GM19043 (cell line): Measurements from ENCODE around the gene VPREB3.

Source experiments
- ATAC-seq: cut with Tn5 transposase; IDR thresholded peaks from one replicate; pipeline ENCODE4 v1.9.1; 2021; ENCODE audit warnings: low read depth; ENCODE audit not compliant: unreplicated experiment

Gene VPREB3

DNA sequence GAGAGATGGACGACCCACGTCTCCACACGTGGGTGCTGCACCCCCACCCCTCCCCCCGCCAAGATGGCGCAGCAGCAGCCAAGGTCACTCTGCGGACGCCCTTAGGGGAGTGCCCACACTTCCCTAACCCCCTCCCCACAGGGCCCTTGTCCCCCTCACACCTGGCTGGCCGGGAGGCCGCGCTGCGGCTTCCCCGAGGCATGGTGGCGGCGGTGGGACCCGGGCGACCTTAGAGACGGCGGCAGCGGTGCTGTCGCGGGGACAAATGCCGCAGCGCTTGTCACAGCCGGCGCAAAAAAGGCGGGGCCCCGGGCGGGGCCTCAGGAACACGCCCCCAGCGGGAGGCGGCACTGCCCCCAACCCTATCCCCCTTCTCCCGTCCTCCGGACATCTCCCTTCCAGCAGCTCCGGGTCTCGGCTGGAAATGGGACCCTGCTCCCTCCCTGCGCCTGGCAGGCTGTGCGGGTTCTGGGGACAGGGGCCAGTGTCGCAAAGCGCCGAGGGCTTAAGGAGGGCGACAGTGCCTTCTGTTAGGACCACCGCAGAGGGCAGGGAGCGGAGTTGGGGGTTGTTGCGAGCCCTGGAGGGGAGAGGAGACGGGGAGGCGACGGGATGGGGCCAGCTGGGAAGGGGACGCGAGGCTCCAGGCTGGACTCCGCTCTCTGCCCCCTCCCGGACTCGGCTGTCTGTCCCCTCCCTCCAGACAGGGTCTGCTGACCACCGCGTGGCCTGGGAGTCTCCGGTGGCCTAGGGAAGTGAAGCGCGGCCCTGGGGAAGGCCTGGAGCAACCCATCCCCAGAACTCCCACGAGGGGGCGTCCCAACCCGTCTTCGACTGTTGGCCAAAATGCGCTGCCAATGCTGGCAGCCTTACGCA, 13.7 kb upstream of the VPREB3 start, which contains the start of gene CHCHD10:
Gene CHCHD10 (minus strand): TSS at position 300 of the 876 bp plus-strand sequence. CDS start 98 bp downstream, at position 202.
- peak; percentile 44 for ATAC-seq

DNA sequence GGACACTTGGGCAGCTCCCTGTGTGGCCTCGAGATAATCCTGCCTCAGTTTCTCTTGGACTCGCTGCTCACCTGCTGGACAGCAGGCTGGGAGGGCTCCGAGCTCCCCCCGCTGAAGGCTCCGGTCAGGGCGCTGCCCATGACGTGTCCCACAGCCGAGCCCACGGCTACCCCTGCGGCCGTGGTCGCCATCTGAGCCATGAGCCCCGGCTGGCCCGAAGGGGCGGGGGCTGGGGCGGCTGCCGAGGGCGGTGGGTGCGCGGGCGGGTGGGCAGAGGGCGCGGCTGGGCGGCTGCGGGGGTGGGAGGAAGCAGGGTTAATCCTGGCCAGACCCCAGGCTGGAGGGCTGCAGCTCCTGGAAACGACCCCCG, 13.1 kb upstream of the VPREB3 start:
- no peak for ATAC-seq

- ATAC-seq: no peak
Measured at GRCh38 chr22:23764899-23765881, 11.0 kb upstream of the VPREB3 start.

DNA sequence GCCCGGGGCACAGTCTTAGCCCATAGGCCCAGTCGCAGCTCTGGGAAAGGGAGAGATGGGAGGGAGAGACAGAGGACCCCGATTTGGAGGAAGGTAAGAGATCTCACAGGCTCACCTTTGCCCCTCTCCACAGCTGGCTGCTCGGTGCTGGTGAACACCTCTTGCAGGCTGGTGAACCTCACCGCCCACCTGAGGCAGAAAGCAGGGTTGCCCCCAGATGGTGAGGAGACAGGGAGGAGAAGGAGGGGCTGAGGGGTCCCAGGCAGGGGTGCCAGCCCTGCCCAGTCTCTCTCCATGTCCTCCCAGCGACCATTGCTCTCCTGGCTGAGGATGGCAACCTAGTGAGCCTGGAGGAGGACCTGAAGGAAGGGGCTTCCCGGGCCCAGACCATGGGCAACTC, 9.7 kb upstream of the VPREB3 start:
- ATAC-seq: no peak

GRCh38 chr22:23763579-23763945, 9.3 kb upstream of the VPREB3 start:
- no peak for ATAC-seq

DNA sequence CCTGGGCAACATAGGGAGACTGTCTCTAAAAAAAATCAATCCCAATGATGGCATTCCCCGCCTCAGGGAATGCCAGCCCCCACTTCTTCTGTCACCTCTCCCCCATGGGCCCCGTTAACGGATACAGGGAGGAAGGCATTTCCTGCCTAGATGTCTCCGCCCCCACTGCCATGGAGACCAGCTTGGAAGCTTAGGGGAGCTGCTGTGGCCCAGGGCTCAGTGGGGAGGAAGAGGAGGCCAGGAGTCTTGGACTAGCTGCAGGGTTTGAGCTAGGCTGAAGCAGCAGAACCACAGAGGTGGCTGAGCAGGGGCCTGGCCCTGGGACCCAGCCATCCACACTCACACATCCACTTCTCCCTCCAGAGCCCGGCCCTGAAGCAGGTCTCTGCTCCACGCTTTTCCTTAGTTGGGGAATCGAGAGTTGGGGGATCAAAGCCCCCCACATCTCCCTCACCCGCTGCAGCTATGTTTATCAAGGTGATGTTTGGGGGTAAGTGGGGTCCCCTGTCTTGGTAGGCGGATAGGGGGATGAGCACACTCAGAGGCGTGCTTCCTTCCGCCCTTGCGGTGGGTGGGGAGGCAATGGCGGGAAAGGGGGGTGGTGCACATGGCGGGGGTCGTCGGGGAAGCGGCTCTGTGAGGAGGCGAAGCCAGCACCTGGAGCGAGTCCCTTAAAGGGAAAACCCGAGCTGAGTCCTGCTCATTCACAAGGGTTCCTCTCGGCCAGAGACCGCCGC, 8.8 kb upstream of the VPREB3 start, which contains the start of gene C22orf15:
Gene C22orf15 (plus strand): TSS at position 149 of the 737 bp plus-strand sequence. CDS start 317 bp downstream, at position 466.
- ATAC-seq: no peak

- ATAC-seq: no peak
Measured at GRCh38 chr22:23760056-23760455, 5.8 kb upstream of the VPREB3 start.

- no peak for ATAC-seq
Measured at GRCh38 chr22:23759566-23759965, 5.3 kb upstream of the VPREB3 start.

- ATAC-seq: no peak
Measured at GRCh38 chr22:23756891-23757290, 2.7 kb upstream of the VPREB3 start.

DNA sequence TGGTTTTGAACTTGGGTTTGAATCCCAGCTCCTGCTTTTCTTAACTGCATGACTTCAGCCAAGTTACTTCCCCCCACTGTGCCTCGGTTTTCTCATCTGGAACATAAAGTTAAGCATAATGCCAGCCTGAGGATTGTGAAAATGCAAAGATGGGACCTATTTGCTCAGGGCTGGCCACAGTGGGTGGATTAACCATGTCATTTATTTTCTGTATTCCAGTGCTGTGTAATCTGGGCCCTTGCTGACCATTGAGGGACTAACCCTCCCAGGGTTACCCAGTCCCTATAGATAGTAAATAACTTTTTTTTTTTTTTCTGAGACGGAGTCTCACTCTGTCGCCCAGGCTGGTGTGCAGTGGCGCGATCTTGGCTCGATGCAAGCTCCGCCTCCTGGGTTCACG, 1.5 kb upstream of the VPREB3 start:
- ATAC-seq: no peak

GRCh38 chr22:23754980-23755636, 883 bp upstream of the VPREB3 start:
- no peak for ATAC-seq

DNA sequence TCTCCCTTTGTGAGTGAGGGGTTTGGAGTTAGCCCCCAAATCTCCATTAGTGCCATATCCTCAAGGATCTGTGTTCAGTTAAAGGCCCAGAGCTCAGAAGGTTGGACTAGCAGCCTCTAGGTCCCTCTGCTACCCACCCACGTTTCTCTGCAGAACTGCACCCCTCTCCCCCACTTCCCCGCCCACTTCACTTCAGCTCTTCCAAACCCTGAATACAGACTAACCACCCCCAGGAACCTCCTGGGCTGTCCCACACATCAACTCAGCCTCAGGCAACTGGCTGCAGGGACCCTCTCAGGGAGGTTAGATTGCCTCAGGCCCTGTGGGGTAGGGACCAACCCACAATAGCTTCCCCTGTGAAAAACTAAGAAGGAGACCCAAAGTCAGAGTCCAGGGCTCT, 840 bp downstream of the VPREB3 start:
- ATAC-seq: no peak

- ATAC-seq: peak; percentile 13
Measured at GRCh38 chr22:23752750-23753149, 1.5 kb downstream of the VPREB3 start.

- peak; percentile 44 for ATAC-seq
Measured at GRCh38 chr22:23752090-23752691, 2.0 kb downstream of the VPREB3 start.

- no peak for ATAC-seq
Measured at GRCh38 chr22:23751441-23751996, 2.7 kb downstream of the VPREB3 start.

GRCh38 chr22:23750714-23751440, 3.3 kb downstream of the VPREB3 start, which contains the start of gene ZNF70:
Gene ZNF70, minus strand, starts transcription at chr22:23751112. Its CDS starts 5,972 bp downstream, at chr22:23745140.
- ATAC-seq: peak; percentile 75

- no peak for ATAC-seq
Measured at GRCh38 chr22:23750367-23750713, 3.9 kb downstream of the VPREB3 start.

DNA sequence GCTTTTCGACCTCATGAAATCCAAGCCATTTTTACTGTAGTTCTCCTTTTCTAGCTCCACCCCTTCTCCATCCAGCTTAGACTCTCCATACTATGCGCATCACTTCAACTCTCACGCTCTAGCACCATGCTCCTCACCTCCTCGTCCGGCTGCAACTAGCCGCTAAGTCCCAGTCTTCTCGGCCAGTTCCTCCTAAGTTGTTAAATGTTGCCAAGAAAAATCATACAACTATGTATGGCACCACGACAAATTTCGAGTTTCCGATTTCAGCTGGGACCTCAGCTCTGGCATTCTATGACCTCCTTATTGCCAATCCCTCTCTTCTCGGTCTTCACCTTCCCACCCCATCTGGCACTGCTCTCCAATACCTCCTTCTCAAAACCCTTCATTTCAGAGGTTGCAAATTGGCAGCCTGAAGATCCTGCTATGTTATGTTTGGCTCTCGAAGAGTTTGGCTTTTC, 4.4 kb downstream of the VPREB3 start:
- no peak for ATAC-seq
